OCI-LY1 (cell line): ENCODE data around the gene KCTD20.
"Not testable (repeated sequence)": the region's sequence is repeated elsewhere in the genome, so short reads cannot be mapped to it uniquely, and the experiment has no call there.

Source experiments
- H2AFZ ChIP-seq: fragments of 200-600 bp; sonication (generic), shearing (Covaris generic); 2 replicates; pipeline ENCODE4 v1.6.0; 2014; ENCODE audit warnings: antibody characterized with exemption, mild to moderate bottlenecking, low read length
- H3F3A ChIP-seq: fragments of 200-600 bp; sonication (generic), shearing (Covaris generic); 2 replicates; pipeline ENCODE4 v1.6.0; 2014; ENCODE audit warnings: mild to moderate bottlenecking, antibody characterized with exemption, low read length, moderate library complexity; ENCODE audit not compliant: insufficient read depth
- H3K27ac ChIP-seq: fragments of 200-600 bp; sonication (generic); 2 replicates; pipeline ENCODE4 v1.5.1; 2014; ENCODE audit warnings: low read length, mixed run types, mild to moderate bottlenecking, low read depth; ENCODE audit not compliant: poor library complexity, severe bottlenecking
- H3K27me3 ChIP-seq: fragments of 200-600 bp; sonication (generic); 2 replicates; pipeline ENCODE4 v1.6.0; 2014; ENCODE audit warnings: antibody characterized with exemption, mild to moderate bottlenecking, low read length, moderate library complexity; ENCODE audit not compliant: insufficient read depth
- H3K36me3 ChIP-seq: fragments of 200-600 bp; sonication (generic); 2 replicates; pipeline ENCODE4 v1.6.1; 2014; ENCODE audit warnings: mild to moderate bottlenecking, antibody characterized with exemption, low read length, moderate library complexity, mixed read lengths; ENCODE audit not compliant: insufficient read depth
- H3K4me1 ChIP-seq: fragments of 200-600 bp; sonication (generic); 2 replicates; pipeline ENCODE4 v1.5.1; 2014; ENCODE audit warnings: mild to moderate bottlenecking, low read length, moderate library complexity; ENCODE audit not compliant: insufficient read depth, severe bottlenecking
- H3K4me2 ChIP-seq: fragments of 200-600 bp; sonication (generic), shearing (Covaris generic); 2 replicates; pipeline ENCODE4 v1.6.1; 2014; ENCODE audit warnings: low read length
- H3K4me3 ChIP-seq: fragments of 200-600 bp; sonication (generic); 2 replicates; pipeline ENCODE4 v1.5.1; 2014; ENCODE audit warnings: low read length, low read depth, mild to moderate bottlenecking, mixed read lengths; ENCODE audit not compliant: poor library complexity, severe bottlenecking
- H3K79me2 ChIP-seq: fragments of 200-600 bp; shearing (Covaris generic); 2 replicates; pipeline ENCODE4 v1.6.1; 2016; ENCODE audit warnings: mixed run types, low read length, mixed read lengths; ENCODE audit not compliant: insufficient read depth
- H3K9ac ChIP-seq: fragments of 200-600 bp; sonication (generic), shearing (Covaris generic); 2 replicates; pipeline ENCODE4 v1.6.1; 2014; ENCODE audit warnings: mild to moderate bottlenecking, low read length, mixed read lengths
- H3K9me2 ChIP-seq: fragments of 200-600 bp; sonication (generic), shearing (Covaris generic); 2 replicates; pipeline ENCODE4 v1.6.1; 2014; ENCODE audit warnings: low read depth, mild to moderate bottlenecking, low read length, mixed read lengths
- H3K9me3 ChIP-seq: fragments of 200-600 bp; shearing (Covaris generic); 2 replicates; pipeline ENCODE4 v1.6.1; 2014; ENCODE audit warnings: low read length, mixed read lengths
- H4K20me1 ChIP-seq: fragments of 200-600 bp; sonication (generic), shearing (Covaris generic); 2 replicates; pipeline ENCODE4 v1.6.0; 2016; ENCODE audit warnings: mild to moderate bottlenecking, low read length; ENCODE audit not compliant: insufficient read depth
- CTCF ChIP-seq: fragments of 200-600 bp; sonication (generic), shearing (Covaris generic); IDR thresholded peaks from 2 replicates; pipeline ENCODE4 v1.5.1; 2017; ENCODE audit warnings: mild to moderate bottlenecking, antibody characterized with exemption, low read length, moderate library complexity, mixed read lengths
- EZH2 ChIP-seq: fragments of 200-600 bp; sonication (generic), shearing (Covaris generic); IDR thresholded peaks from 2 replicates; pipeline ENCODE4 v1.8.0; 2017; ENCODE audit warnings: borderline replicate concordance, mixed run types, mild to moderate bottlenecking, antibody characterized with exemption, low read length, moderate library complexity, mixed read lengths

The KCTD20 gene

DNA sequence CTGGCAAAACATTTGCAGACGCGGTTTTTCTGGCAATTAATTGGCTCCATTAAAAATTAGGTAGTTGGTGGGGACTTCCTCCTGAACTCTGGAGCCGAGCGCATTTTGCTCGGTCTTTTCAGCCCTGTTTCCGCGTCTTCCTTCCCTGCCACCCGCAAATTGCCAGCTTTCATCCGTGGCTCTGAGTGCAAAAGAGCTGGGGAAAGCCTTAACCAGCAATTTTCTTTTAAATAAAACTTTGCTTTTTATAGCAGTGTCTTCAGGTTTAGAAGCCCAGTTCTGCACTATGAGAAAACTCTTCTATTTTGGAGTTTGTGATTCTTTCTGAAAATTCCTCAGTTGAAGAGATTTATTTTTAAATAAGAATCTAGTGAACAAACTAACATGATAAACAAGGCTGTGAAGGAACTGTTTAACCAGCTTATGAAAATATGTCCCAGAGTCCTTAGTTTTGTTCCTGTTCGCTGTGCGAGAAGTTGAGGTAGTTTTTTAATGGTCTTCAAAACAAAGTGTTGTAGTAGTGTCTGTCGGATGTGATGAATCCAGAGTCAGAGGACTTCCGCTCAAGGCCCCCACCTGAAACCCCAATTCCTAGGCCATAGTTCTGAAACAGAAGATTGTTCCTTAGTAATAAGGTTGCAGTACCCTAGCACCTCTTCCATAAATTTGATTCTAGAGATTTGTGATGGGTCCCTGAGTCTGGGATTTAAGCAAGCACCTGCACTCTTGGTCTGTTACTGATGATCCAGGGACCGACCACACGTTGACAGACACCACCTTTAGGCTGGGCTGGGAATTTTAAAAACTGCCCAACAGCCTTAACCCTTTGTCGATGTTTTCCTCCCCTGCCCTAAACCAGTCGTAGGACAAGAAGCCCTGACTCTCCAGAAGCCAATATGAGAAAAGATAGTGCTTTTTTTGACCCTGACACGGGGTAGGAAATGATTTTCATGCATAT, 950 bp downstream of the KCTD20 start:
- H3F3A ChIP-seq, result peaks cover 5% of the 10 kb centered on the region; the same call in 1 of the 2 replicates
- H3K36me3 ChIP-seq, result peaks cover 23% of the 10 kb centered on the region
- peak overlapping the region; percentile 86 for H3K4me2 ChIP-seq
- no peaks in the 10 kb centered on the region for H3K9me3 ChIP-seq
- H2AFZ ChIP-seq, result no peak overlapping the region
- TF ChIP-seq EZH2 (no peak), CTCF (peak; percentile 37; the same call in 1 of the 2 replicates)
- H3K4me1 ChIP-seq, result peaks cover 29% of the 10 kb centered on the region
- H4K20me1 ChIP-seq, result no peaks in the 10 kb centered on the region
- H3K9me2 ChIP-seq, result no peaks in the 10 kb centered on the region
- peak overlapping the region; percentile 73 for H3K4me3 ChIP-seq
- peak overlapping the region; percentile 74 for H3K9ac ChIP-seq
- no peaks in the 10 kb centered on the region for H3K27me3 ChIP-seq
- peaks cover 55% of the 10 kb centered on the region for H3K79me2 ChIP-seq
- peak overlapping the region; percentile 59 for H3K27ac ChIP-seq

GRCh38 chr6:36444470-36444869, 1.7 kb downstream of the KCTD20 start:
- TF ChIP-seq EZH2 (no peak), CTCF (no peak)
- Histone ChIP-seq H3K79me2 (peaks cover 60% of the 10 kb centered on the region), H3F3A (peaks cover 5% of the 10 kb centered on the region; the same call in 1 of the 2 replicates), H4K20me1 (no peaks in the 10 kb centered on the region), H3K36me3 (peaks cover 30% of the 10 kb centered on the region), H3K27ac (peak overlapping the region; percentile 59), H3K4me3 (peak overlapping the region; percentile 73), H3K4me1 (peaks cover 29% of the 10 kb centered on the region), H3K9me3 (no peaks in the 10 kb centered on the region), H3K9ac (peak overlapping the region; percentile 74), H3K27me3 (no peaks in the 10 kb centered on the region), H3K9me2 (no peaks in the 10 kb centered on the region), H2AFZ (no peak overlapping the region), H3K4me2 (peak overlapping the region; percentile 86)

GRCh38 chr6:36445621-36446020, 2.8 kb downstream of the KCTD20 start:
- TF ChIP-seq CTCF (no peak), EZH2 (no peak)
- Histone ChIP-seq H4K20me1 (no peaks in the 10 kb centered on the region), H2AFZ (no peak overlapping the region), H3K36me3 (peaks cover 32% of the 10 kb centered on the region), H3K9ac (no peak overlapping the region), H3K9me3 (no peaks in the 10 kb centered on the region), H3K9me2 (no peaks in the 10 kb centered on the region), H3K79me2 (peaks cover 67% of the 10 kb centered on the region), H3K4me1 (peaks cover 29% of the 10 kb centered on the region), H3K4me2 (no peak overlapping the region), H3K27me3 (no peaks in the 10 kb centered on the region), H3K27ac (no peak overlapping the region), H3F3A (peaks cover 3% of the 10 kb centered on the region; the same call in 1 of the 2 replicates), H3K4me3 (no peak overlapping the region)

GRCh38 chr6:36449173-36449572, 6.4 kb downstream of the KCTD20 start:
- H4K20me1 ChIP-seq, H3K9ac ChIP-seq, H2AFZ ChIP-seq, H3K9me3 ChIP-seq, H3K27me3 ChIP-seq, H3K27ac ChIP-seq, H3K9me2 ChIP-seq, H3K4me3 ChIP-seq, H3K4me1 ChIP-seq, H3K4me2 ChIP-seq, H3F3A ChIP-seq: not testable (repeated sequence)
- H3K79me2 ChIP-seq, result peaks cover 89% of the 10 kb centered on the region
- peaks cover 58% of the 10 kb centered on the region for H3K36me3 ChIP-seq

GRCh38 chr6:36452897-36453296, 10.1 kb downstream of the KCTD20 start:
- H3F3A ChIP-seq, H3K9me3 ChIP-seq, H2AFZ ChIP-seq, H3K4me2 ChIP-seq, H4K20me1 ChIP-seq, H3K9ac ChIP-seq, H3K9me2 ChIP-seq, H3K27ac ChIP-seq, H3K27me3 ChIP-seq, H3K4me3 ChIP-seq, H3K4me1 ChIP-seq: not testable (repeated sequence)
- Histone ChIP-seq H3K36me3 (peaks cover 58% of the 10 kb centered on the region), H3K79me2 (peaks cover 81% of the 10 kb centered on the region)
